GM12891 (cell line): ENCODE measurements around the gene BAIAP2.

Experiments
- DNase-seq: peaks from one replicate; pipeline ENCODE4 v3.0.0; 2011; ENCODE audit warnings: low spot score; ENCODE audit not compliant: insufficient read length
- FAIRE-seq: peaks from 2 replicates; lab custom pipeline; 2011; peaks lifted over from hg19 to GRCh38; lab: Jason Lieb, UNC
- PAX5 ChIP-seq: IDR thresholded peaks from 2 replicates; pipeline ENCODE4 v1.6.1; 2011; ENCODE audit warnings: low read length, moderate library complexity, mild to moderate bottlenecking; ENCODE audit not compliant: insufficient read depth, severe bottlenecking
- POLR2A ChIP-seq: IDR thresholded peaks from 2 replicates; pipeline ENCODE4 v1.6.1; 2011; ENCODE audit warnings: low read depth, low read length, control low read depth
- POLR2AphosphoS5 ChIP-seq: IDR thresholded peaks from 2 replicates; pipeline ENCODE4 v1.6.1; 2011; ENCODE audit warnings: low read depth, low read length, control low read depth
- POU2F2 ChIP-seq: IDR thresholded peaks from 2 replicates; pipeline ENCODE4 v1.6.1; 2011; ENCODE audit warnings: low read depth, mild to moderate bottlenecking, control low read depth, low read length, moderate library complexity
- SPI1 ChIP-seq: IDR thresholded peaks from 2 replicates; pipeline ENCODE4 v1.6.1; 2011; ENCODE audit warnings: low read depth, low read length, control low read depth
- TAF1 ChIP-seq: IDR thresholded peaks from 2 replicates; pipeline ENCODE4 v1.6.1; 2011; ENCODE audit warnings: low read depth, low read length, control low read depth

BAIAP2 gene

DNA sequence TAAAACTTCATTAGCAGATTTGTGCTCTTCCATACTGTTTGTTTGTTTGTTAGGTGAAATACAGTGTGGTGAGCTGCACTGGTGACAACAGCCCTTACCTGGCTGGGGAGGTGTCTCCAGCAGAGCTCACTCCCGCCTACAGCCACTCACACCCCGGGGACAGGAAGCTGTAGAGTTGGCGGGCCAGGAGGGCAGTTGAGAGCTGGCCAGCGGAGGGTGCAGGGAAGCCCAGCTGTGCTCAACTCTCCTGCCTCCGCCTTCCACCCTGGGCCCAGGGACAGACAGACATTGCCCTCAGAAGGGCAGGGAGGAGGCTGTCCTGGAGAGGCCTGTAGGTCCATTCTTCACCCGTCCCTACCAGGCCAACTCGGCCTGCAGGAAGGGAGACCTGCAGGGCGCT, 81.8 kb downstream of the BAIAP2 start:
- FAIRE-seq, result no peak
- TF ChIP-seq POLR2A (no peak), PAX5 (no peak), TAF1 (no peak), SPI1 (no peak), POU2F2 (no peak), POLR2AphosphoS5 (no peak)

DNA sequence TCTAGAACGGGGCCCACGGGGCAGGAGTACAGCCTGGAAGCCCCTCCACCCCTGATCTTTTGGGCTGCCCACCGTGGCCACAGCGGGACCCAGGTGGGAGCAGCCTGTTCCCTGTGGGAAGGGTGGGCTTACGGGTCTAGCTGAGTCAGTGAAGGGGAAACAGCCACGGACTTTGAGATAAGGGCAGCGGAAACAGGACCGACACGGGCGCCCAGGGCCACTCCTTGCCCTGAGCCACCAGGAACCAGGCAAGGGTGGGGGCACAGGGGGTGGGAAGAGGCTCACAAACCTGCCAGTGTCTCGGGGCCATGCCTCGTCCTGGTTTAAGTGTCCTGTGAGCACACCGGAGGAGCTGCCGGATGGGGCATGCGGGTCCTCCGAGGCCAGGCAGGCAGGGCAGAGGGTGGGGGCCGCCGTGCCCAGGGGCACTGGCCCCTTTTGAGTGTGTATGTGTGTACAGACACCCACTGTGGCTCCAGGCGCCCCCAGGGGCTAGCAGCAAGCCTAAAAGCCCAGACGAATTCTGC, 82.8 kb downstream of the BAIAP2 start:
- DNase-seq, result no peak
- no peak for TF ChIP-seq POLR2AphosphoS5
- no peak for TF ChIP-seq PAX5
- no peak for TF ChIP-seq SPI1
- no peak for TF ChIP-seq POLR2A
- TF ChIP-seq TAF1, result no peak
- TF ChIP-seq POU2F2, result no peak
- FAIRE-seq, result no peak

More for the DNA sequence above, 81.8 kb downstream of the BAIAP2 start:
- no peak for DNase-seq

DNA sequence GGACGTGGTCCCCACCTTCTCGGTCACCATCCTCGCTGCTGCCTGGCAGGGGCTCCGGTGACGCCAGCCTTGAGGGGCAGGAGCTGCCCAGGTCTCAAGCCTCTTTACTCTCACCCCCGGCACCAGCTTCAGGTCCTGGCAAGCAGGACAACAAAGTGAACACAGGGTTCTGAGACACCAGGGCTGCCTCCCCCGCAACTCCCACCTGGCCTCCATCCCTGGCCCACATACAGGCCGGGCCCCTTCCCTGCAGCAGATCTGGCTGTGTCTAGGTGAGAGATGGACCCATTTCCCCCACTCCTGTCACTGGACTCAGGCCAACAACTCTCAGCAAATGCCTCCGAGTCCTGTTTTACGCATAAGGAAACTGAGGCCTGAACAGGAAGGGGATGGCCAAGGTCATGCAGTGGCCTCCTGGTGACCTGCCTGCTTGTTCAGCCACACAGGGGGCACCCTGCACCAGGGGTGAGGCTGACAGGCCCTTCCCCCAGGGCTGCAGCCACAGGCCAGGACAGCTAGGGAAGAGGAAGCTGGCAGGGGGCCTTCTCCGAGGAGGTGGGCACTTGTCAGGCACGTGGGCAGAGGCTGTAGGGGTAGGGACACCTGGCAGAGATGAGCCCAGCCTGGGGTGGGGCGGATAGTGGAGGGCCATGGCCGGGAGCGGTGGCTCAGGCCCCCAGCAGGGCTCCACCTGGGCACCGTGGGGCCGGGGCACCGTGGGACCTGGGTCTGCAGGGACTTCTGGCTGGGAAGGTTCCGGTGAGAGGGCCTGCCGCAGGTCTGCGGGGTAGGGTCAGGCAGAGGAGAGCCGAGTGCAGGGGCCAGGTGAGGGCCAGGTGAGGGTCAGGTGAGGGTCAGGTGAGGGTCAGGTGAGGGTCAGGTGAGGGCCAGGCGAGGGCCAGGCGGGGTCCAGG, 83.6 kb downstream of the BAIAP2 start:
- DNase-seq (no peak), FAIRE-seq (no peak)
- TF ChIP-seq SPI1, result no peak
- no peak for TF ChIP-seq POLR2AphosphoS5
- no peak for TF ChIP-seq POU2F2
- TF ChIP-seq POLR2A, result no peak
- no peak for TF ChIP-seq PAX5

DNA sequence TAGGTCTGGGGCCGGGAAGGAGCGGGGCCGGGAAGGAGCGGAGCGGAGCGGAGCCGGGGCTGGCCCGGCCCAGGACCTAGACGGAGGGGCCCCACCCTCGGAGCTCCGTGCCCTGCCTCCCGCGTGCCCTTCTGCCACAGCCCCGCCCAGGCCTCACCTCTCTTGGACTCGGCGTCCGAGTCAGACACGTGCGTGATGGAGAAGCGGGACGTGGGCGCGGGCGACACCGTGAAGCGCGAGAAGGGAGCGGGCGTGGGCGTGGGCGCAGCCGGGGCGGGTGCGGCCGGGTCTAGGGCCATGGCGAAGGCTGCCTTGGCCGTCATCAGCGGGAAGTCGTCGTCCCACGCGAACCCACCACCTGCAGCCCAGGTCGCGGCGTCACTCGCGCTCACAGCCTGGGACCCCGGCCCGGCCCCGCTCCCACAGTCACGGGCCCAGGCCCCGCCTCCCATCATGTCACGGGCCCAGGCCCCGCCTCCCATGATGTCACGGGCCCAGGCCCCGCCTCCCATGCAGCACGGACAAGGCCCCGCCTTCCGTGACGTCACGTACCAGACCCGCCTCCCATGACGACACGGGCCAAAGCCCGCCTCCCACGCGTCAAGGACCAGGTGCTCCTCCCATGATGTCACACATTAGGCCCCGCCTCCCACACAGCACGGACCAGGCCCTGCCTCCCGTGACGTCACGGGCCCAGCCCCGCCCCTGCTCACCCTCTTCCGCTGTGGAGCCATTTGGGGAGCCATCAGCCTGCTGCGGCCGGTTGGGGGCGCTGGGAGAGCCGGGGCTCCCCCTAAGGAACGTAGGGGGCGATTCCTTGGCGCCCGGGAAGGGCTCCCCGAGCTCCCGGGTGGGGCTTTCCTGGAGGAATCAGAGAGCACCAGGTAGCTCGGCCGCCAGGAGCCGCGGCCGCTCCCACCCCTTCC, 84.5 kb downstream of the BAIAP2 start:
- FAIRE-seq (peak; percentile 87), DNase-seq (peak; percentile 90)
- no peak for TF ChIP-seq POU2F2
- TF ChIP-seq SPI1, result no peak
- TF ChIP-seq PAX5, result no peak
- no peak for TF ChIP-seq POLR2A
- TF ChIP-seq POLR2AphosphoS5, result no peak
- no peak for TF ChIP-seq TAF1

GRCh38 chr17:81120149-81120484, 85.2 kb downstream of the BAIAP2 start:
- TF ChIP-seq PAX5 (no peak), POLR2AphosphoS5 (no peak), POU2F2 (no peak), TAF1 (no peak), SPI1 (no peak), POLR2A (no peak)
- FAIRE-seq (no peak), DNase-seq (no peak)

DNA sequence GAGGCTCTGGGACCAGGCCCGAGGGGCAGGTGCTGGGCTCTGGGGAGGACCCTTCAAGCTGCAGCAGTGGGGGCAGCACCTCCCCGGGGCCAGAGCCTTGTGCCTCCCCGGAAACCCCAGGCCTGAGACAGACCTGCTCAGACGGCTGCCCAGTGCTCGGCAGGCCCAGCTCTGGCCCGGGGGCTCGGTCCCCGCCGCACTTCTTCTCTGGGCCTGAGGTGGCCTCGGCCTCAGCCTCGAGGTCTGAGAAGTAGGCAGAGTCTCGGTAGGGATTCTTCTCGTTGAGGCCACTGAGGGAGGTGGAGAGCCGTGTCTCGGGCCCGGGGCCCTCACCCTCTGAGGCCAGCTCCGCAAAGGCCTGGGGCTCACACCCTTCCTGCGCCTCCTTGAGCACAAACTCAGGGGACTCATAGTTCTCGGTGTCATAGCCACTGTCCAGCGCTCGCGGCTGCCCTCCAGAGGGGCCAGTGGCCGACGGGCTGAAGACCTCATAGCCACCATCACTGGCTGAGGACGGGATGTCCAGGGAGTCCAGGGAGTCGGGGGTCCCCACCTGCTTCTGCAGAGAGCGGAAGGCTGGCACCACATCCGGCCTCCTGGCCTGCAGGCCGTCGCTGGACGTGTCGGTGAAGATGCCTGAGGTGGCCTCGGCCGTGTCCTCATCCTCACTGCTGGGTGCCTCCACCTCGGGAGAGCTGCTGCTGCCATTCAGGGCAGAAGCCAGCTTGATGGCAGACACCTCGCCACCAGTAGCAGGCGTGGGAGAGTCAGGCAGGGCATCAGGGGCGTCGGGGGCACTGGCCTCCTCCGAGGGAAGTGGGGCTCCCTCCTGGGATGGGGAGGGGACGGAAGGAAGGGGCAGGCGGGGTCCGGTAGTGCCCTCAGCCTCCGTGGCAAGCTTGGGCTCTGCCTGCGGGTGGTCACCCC, 86.0 kb downstream of the BAIAP2 start:
- DNase-seq (no peak), FAIRE-seq (no peak)
- no peak for TF ChIP-seq TAF1
- TF ChIP-seq POLR2A, result no peak
- no peak for TF ChIP-seq PAX5
- no peak for TF ChIP-seq SPI1
- no peak for TF ChIP-seq POLR2AphosphoS5
- no peak for TF ChIP-seq POU2F2

DNA sequence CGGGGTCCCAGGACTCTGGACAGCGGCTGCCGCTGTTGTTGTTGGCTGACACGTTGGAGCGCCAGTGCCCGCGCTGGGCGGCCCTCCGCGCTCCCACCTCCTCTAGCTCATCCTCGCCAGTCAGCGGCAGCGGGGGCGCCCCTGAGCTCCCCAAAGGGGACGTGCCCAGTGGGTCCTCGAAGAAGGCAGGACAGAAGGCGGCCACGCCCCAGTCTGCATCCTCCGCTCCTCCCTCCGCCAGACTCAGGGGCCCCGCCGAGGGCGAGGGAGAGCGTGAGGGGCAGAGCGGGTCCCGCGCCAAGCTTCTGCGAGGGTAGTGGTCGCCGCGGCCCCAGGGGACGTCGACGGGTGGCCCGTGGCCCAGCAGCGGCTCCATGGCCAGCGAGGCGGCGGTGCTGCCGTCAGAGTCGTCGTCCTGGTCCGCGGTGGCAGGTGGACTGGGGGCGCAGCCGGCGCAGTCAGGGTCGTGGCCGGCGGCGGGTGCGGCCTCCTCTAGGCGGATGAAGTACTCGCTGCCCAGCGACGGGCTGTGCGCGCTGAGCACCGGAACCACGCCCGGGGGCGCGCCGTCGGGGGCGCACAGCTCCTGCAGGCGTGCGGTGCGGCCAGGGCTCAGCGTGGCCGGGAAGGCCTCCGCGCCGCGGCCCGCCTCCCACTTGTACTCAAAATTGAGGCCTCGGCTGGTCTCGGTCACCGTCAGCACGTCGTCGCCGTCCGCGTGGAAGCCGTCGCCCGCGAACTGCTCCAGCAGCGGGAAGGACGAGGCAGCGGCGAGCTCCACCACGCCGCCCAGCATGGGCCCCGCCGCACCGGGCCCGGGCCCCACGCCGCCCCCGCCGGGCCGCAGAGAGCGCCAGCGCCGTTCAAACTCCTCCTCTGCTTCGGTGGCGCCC, 87.1 kb downstream of the BAIAP2 start:
- TF ChIP-seq POLR2A (no peak), POU2F2 (no peak), TAF1 (no peak), PAX5 (no peak), POLR2AphosphoS5 (no peak), SPI1 (no peak)
- DNase-seq (no peak), FAIRE-seq (no peak)
